Stomach (tissue), 9 donors: Measurements from ENCODE around the gene DOCK4. TPM values are rescaled to one million over a fixed set of nuclear protein-coding genes. Genes with fewer than 3 reads are reported as not detected.
A peak's percentile ranks its signal among the peaks of the same experiment; 100 is the strongest.

Source experiments
- DNase-seq, 2 donors: peaks; one replicate each; pipeline versions ENCODE4 v3.0.0 to v3.0.0-alpha.2; 2013 to 2019
- H3K27ac ChIP-seq, 5 donors: fragments of 200-600 bp in 4 of 5; sonication (generic) in 4 of 5; one replicate each; pipeline ENCODE4 v1.5.1; 2013 to 2019; ENCODE audit warnings: mild to moderate bottlenecking in 1 of 5, moderate library complexity in 1 of 5
- H3K27me3 ChIP-seq, 3 donors: fragments of 200-600 bp; sonication (generic); one replicate each; pipeline ENCODE4 v1.5.1; 2017 to 2019; ENCODE audit warnings: mixed run types in 1 of 3
- H3K36me3 ChIP-seq, 4 donors: fragments of 200-600 bp; sonication (generic); 1 replicate in 3 of 4; 2 replicates in 1 of 4; pipeline ENCODE4 v1.5.1; 2016 to 2019
- H3K4me1 ChIP-seq, 4 donors: fragments of 200-600 bp; sonication (generic); one replicate each; pipeline ENCODE4 v1.5.1; 2016 to 2019
- H3K4me3 ChIP-seq, 4 donors: fragments of 200-600 bp; sonication (generic) in 3 of 4; one replicate each; pipeline ENCODE4 v1.5.1; 2016 to 2019; ENCODE audit warnings: mild to moderate bottlenecking in 1 of 4
- H3K9me3 ChIP-seq, 4 donors: fragments of 200-600 bp; sonication (generic); one replicate each; pipeline ENCODE4 v1.5.1; 2016 to 2019
- EP300 ChIP-seq: sonication (generic); formaldehyde crosslinking; IDR thresholded peaks from one replicate; pipeline ENCODE4 v1.6.1; 2017; ENCODE audit warnings: antibody characterized with exemption
- POLR2A ChIP-seq, 4 donors: fragments of 450-650 bp; IDR thresholded peaks; one replicate each; pipeline ENCODE4 v1.6.1; 2016; ENCODE audit warnings: antibody characterized with exemption in 4 of 4, control low read depth in 2 of 4, mild to moderate bottlenecking in 1 of 4, moderate library complexity in 1 of 4
- POLR2AphosphoS5 ChIP-seq, 3 donors: sonication (generic); formaldehyde crosslinking; IDR thresholded peaks; one replicate each; pipeline ENCODE4 v1.6.1; 2016; ENCODE audit warnings: antibody characterized with exemption in 3 of 3
- whole genome bisulfite sequencing, 5 donors: extraction: QIAGEN DNeasy Blood & Tissue Kit in 3 of 5; methylation state at CpG; one replicate each; pipeline versions ENCODE4 v1.1.5 to v1.1.7; 2013 to 2018; 5-methylcytosine and 5-hydroxymethylcytosine counted together
- intact Hi-C: fragments of 100-400 bp; cut with DNase I; formaldehyde crosslinking; loops from one replicate; pipeline ENCODE4 v1.15.1; 2023; ENCODE audit warnings: low total_unique reads
- polyA plus RNA-seq, 3 donors: library from polyadenylated mRNA; stranded (reverse); fragments of 200-250 nt; gene quantifications; one replicate each; pipeline ENCODE4 v1.2.3, GENCODE V29; 2013
- total RNA-seq, 5 donors: library from RNA; depleted of rRNA; stranded (reverse); fragments of >200 nt; gene quantifications; one replicate each; pipeline versions ENCODE4 v1.1.0 to v1.2.3, GENCODE V29; 2014 to 2016
- TF ChIP-seq, protein P1 (sequence below), 7 experiments: fragments of 450-650 bp in 4 of 7; fragments of 200-600 bp in 3 of 7; sonication (generic) in 3 of 7; IDR thresholded peaks; one replicate each; pipeline ENCODE4 v1.5.1; 2016 to 2019; ENCODE audit warnings: antibody characterized with exemption in 7 of 7, control low read depth in 2 of 7, mild to moderate bottlenecking in 1 of 7
- donor health status: healthy with polysubstance abuse.
- donor health status: Bipolar disorder and iron deficiency.
- donor health status: healthy.

DOCK4 gene
- total and polyA plus RNA-seq, 8 donors, result 1.1 to 54.9 (median 16.4) TPM

DNA sequence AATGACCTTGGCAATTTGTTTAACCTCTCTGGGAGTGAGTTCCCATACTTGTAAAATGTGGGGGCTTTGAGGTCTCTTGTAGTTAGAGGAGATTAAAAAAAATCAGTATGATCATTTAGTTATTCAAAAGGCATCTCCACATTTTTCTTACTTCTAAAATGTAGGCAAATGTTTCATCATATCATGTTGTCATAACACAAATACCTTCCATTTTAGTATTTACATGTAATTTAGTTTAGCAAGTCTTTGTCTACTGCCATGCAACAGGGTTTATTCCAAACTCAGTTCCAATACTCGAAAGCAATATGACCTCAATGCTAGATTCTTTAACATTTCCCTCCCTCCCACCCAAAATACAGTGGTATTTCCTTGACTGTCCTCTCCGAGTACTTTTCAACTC lies 381.2 kb downstream of the DOCK4 start:
- TF ChIP-seq POLR2AphosphoS5 (IDR thresholded peaks at IDR 0.05) (no peak), POLR2A (IDR thresholded peaks at IDR 0.05) (no peak), EP300 (no peak)
- TF ChIP-seq, protein P1, sequence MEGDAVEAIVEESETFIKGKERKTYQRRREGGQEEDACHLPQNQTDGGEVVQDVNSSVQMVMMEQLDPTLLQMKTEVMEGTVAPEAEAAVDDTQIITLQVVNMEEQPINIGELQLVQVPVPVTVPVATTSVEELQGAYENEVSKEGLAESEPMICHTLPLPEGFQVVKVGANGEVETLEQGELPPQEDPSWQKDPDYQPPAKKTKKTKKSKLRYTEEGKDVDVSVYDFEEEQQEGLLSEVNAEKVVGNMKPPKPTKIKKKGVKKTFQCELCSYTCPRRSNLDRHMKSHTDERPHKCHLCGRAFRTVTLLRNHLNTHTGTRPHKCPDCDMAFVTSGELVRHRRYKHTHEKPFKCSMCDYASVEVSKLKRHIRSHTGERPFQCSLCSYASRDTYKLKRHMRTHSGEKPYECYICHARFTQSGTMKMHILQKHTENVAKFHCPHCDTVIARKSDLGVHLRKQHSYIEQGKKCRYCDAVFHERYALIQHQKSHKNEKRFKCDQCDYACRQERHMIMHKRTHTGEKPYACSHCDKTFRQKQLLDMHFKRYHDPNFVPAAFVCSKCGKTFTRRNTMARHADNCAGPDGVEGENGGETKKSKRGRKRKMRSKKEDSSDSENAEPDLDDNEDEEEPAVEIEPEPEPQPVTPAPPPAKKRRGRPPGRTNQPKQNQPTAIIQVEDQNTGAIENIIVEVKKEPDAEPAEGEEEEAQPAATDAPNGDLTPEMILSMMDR (IDR thresholded peaks at IDR 0.05), result no peak
- peaks cover 0 to 26% (median 13%) of the 10 kb centered on the region in 4 donors for H3K36me3 ChIP-seq
- WGBS, 5 donors, result 87 to 95% (median 92%) methylated on average over 2 of the region's 2 CpGs
- H3K9me3 ChIP-seq, result no peaks in the 10 kb centered on the region
- DNase-seq, result no peak
- no peak overlapping the region for H3K4me3 ChIP-seq
- intact Hi-C loops, result no loop called here
- H3K27ac ChIP-seq, result no peak overlapping the region
- no peaks in the 10 kb centered on the region for H3K27me3 ChIP-seq
- no peaks in the 10 kb centered on the region for H3K4me1 ChIP-seq

DNA sequence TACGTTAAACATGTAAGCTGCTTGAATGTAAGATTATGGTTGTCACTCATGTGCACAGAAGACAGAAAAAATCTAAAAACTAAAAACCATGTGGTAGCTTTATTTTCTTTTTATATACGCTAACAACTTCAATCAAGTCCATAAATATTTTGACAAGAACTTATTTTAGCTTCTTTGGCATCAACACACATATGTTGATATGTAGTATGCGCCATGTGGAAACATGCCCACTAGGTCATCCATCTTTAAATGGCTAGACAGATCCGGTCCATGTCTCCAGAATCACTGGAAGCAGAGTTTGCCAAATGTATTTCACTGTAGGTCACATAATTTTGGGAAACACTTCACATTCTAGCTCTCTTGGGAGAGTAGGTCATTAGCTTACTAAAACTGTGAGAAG lies 382.4 kb downstream of the DOCK4 start:
- TF ChIP-seq, protein P1 (IDR thresholded peaks at IDR 0.05), result no peak
- TF ChIP-seq EP300 (no peak), POLR2A (IDR thresholded peaks at IDR 0.05) (no peak), POLR2AphosphoS5 (IDR thresholded peaks at IDR 0.05) (no peak)

DNA sequence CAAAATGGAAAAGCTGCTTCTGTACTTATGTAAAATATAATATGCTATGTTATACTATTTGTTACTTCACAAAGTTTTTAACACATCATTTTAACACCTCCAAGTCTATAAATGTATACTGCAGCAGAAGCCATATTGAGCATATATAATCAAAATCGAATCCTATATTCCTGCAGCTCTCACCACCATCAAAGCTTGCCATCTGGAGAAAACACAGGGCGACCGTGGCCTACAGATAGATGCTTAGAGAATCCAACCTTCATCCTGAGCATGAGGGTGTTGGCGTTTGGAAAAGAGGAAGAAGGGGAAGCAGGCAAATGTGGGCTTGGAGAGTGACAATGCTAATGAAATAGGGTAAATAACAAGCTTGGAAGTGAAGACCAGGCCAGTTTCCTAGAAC lies 385.2 kb downstream of the DOCK4 start:
- Histone ChIP-seq H3K27ac (no peak overlapping the region), H3K36me3 (peaks cover 0 to 37% (median 13%) of the 10 kb centered on the region in 4 donors), H3K4me3 (no peak overlapping the region), H3K27me3 (no peaks in the 10 kb centered on the region), H3K9me3 (no peaks in the 10 kb centered on the region), H3K4me1 (no peaks in the 10 kb centered on the region)
- DNase-seq, result no peak
- TF ChIP-seq POLR2A (IDR thresholded peaks at IDR 0.05) (no peak), EP300 (no peak), POLR2AphosphoS5 (IDR thresholded peaks at IDR 0.05) (no peak)
- TF ChIP-seq, protein P1 (IDR thresholded peaks at IDR 0.05), result no peak
- intact Hi-C loops, result no loop called here
- WGBS, 5 donors, result 83 to 91% (median 88%) methylated on average over 4 of the region's 4 CpGs

More for the DNA sequence above, 382.4 kb downstream of the DOCK4 start:
- intact Hi-C loops, result no loop called here
- WGBS, 5 donors, result 78 to 85% (median 83%) methylated on average over 4 of the region's 4 CpGs
- Histone ChIP-seq H3K27ac (no peak overlapping the region), H3K4me3 (no peak overlapping the region), H3K27me3 (no peaks in the 10 kb centered on the region), H3K36me3 (peaks cover 0 to 36% (median 13%) of the 10 kb centered on the region in 4 donors), H3K9me3 (no peaks in the 10 kb centered on the region), H3K4me1 (no peaks in the 10 kb centered on the region)
- DNase-seq, result peak in 1 of 2 donors; percentile 36

DNA sequence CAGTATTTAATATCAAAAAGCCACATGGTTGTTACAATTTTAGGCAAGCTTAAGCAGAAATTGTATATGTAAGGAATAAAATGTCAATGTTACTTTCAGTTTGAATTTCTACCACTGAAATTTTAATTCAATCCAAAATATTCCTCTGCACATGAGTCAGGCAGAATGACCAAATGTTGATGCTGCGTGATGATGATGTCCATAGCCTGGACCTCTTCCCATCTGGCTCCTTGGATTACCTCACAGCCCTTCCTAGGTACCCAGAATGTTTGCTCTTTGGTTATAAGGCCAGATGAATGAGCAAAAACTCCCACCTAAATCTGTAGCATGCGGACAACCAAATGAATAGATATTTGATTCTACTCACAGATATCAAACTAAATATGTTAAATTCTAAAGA lies 385.6 kb downstream of the DOCK4 start:
- no peaks in the 10 kb centered on the region for H3K9me3 ChIP-seq
- intact Hi-C loops, result no loop called here
- TF ChIP-seq POLR2AphosphoS5 (IDR thresholded peaks at IDR 0.05), result no peak
- no peak for TF ChIP-seq EP300
- WGBS, 5 donors, result 85 to 97% (median 95%) methylated on average over 2 of the region's 2 CpGs
- no peaks in the 10 kb centered on the region for H3K4me1 ChIP-seq
- no peak for DNase-seq
- no peak overlapping the region for H3K27ac ChIP-seq
- H3K4me3 ChIP-seq, result no peak overlapping the region
- H3K27me3 ChIP-seq, result no peaks in the 10 kb centered on the region
- peaks cover 0 to 37% (median 13%) of the 10 kb centered on the region in 4 donors for H3K36me3 ChIP-seq

DNA sequence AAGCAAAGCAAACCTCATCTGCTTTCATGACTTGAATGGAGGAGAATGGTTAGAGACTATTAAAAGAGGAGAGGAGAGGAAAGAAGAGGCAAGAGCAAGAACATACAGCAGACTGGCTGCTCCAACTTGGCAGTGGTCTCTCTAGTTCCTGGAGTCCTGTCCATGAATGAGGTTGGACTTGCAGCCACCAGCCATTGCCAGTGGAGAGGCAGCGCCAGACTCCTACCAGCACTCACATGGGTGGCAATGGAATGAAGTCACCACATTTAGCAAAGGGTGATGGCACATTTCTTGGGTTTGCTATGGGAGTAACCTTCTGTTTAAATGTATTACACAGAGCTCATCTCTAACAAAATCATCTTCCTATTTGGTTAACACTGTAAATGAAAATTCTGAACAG lies 386.1 kb downstream of the DOCK4 start:
- Histone ChIP-seq H3K36me3 (peaks cover 0 to 37% (median 13%) of the 10 kb centered on the region in 4 donors), H3K4me1 (no peaks in the 10 kb centered on the region), H3K4me3 (no peak overlapping the region), H3K27me3 (no peaks in the 10 kb centered on the region), H3K27ac (no peak overlapping the region), H3K9me3 (no peaks in the 10 kb centered on the region)
- 94 to 100% (median 96%) methylated on average over 1 of the region's 1 CpG for WGBS, 5 donors
- intact Hi-C loops, result no loop called here
- no peak for DNase-seq
- TF ChIP-seq POLR2A (IDR thresholded peaks at IDR 0.05), result no peak
